H1 (cell line): ENCODE results near the gene UHMK1. TPM values are rescaled to one million over a fixed set of nuclear protein-coding genes. Genes with fewer than 3 reads are reported as not detected.

ENCODE experiments used
- CHD1 ChIP-seq: IDR thresholded peaks from 2 replicates; pipeline ENCODE4 v1.6.1; 2012; ENCODE audit warnings: low read depth, low read length, improper control_type of control experiment
- CHD7 ChIP-seq: fragments of 300-600 bp; sonication (generic); IDR thresholded peaks from 2 replicates; pipeline ENCODE4 v1.7.1; 2012; ENCODE audit warnings: low read length, moderate library complexity, mild to moderate bottlenecking, inconsistent platforms; ENCODE audit not compliant: insufficient replicate concordance
- CTCF ChIP-seq, 3 experiments: IDR thresholded peaks; 1 replicate in 2 of 3; 2 replicates in 1 of 3; pipeline versions ENCODE4 v1.5.1 to v1.6.1; 2011; ENCODE audit warnings: low read length in 3 of 3, mild to moderate bottlenecking in 3 of 3, inconsistent platforms in 2 of 3, low read depth in 1 of 3, moderate library complexity in 1 of 3; ENCODE audit not compliant: insufficient read depth in 1 of 3; ENCODE audit errors: control extremely low read depth in 1 of 3
- EP300 ChIP-seq, 2 experiments: IDR thresholded peaks; 1 replicate in 1 of 2; 2 replicates in 1 of 2; pipeline ENCODE4 v1.6.1; 2011 to 2012; ENCODE audit warnings: low read depth in 2 of 2, low read length in 2 of 2, mild to moderate bottlenecking in 2 of 2, borderline replicate concordance in 1 of 2, inconsistent platforms in 1 of 2, moderate library complexity in 1 of 2
- EZH2 ChIP-seq: fragments of 200-600 bp; sonication (generic); IDR thresholded peaks from 2 replicates; pipeline ENCODE4 v1.7.1; 2012; ENCODE audit warnings: low read depth, mild to moderate bottlenecking, moderate library complexity, low read length, inconsistent platforms; ENCODE audit not compliant: severe bottlenecking
- POU5F1 ChIP-seq: IDR thresholded peaks from 2 replicates; pipeline ENCODE4 v1.6.1; 2011; ENCODE audit warnings: low read depth, mild to moderate bottlenecking, low read length, moderate library complexity
- RBBP5 ChIP-seq: IDR thresholded peaks from 2 replicates; pipeline ENCODE4 v1.7.1; 2012; ENCODE audit warnings: low read depth, mild to moderate bottlenecking, inconsistent platforms, low read length, moderate library complexity, borderline replicate concordance
- SP1 ChIP-seq: IDR thresholded peaks from 2 replicates; pipeline ENCODE4 v1.6.1; 2011; ENCODE audit warnings: low read depth, low read length
- SUZ12 ChIP-seq: fragments of 200-600 bp; sonication (generic); IDR thresholded peaks from 2 replicates; pipeline ENCODE4 v1.6.1; 2012; ENCODE audit warnings: mild to moderate bottlenecking, inconsistent platforms, low read length, moderate library complexity, mixed read lengths
- polyA plus RNA-seq, 7 experiments: library from polyadenylated mRNA; depleted of rRNA in 3 of 7; stranded (reverse) in 5 of 7; unstranded in 2 of 7; fragments of >200 nt in 5 of 7; fragments of 200-250 nt in 2 of 7; gene quantifications; 1 replicate in 5 of 7; 2 replicates in 1 of 7; 4 replicates in 1 of 7; pipeline versions ENCODE4 v1.2.1 to v1.2.3, GENCODE V29; 2011 to 2013; ENCODE audit warnings: missing spikeins in 2 of 7, mixed read lengths in 2 of 7
- total RNA-seq: library from RNA; stranded (reverse); fragmentation: NEBNext Ultra II Directional; extraction: Animal tissue kit (Norgen Biotek cat#: 25700); gene quantifications from 2 replicates; pipeline ENCODE4 v1.2.1, GENCODE V29; 2021

The UHMK1 gene
- total and polyA plus RNA-seq, 2 of the 8 experiments (the other 6 are each of a cell fraction or from before 2014, with no cell fraction given): 4.6 to 16.1 TPM

- TF ChIP-seq CHD7 (no peak), EZH2 (no peak), CHD1 (no peak), RBBP5 (no peak), CTCF (IDR thresholded peaks at IDR 0.05; ENCODE audit: control extremely low read depth in 1 of 3, insufficient read depth in 1 of 3, low read depth in 1 of 3, low read length in 3 of 3) (no peak), SP1 (no peak), POU5F1 (no peak), SUZ12 (no peak), EP300 (IDR thresholded peaks at IDR 0.05; ENCODE audit: borderline replicate concordance in 1 of 2, low read depth in 2 of 2, low read length in 2 of 2) (no peak)
These were observed 9.4 kb upstream of the UHMK1 start (continued) for GRCh38 chr1:162488219-162488618.
